KMS-11 (cell line): Measurements from ENCODE around the gene EPHA3.

Source experiments
- H2AFZ ChIP-seq: fragments of 200-600 bp; sonication (generic); 2 replicates; pipeline ENCODE4 v1.6.1; 2016; ENCODE audit warnings: antibody characterized with exemption, mixed run types, low read depth
- H3K27ac ChIP-seq: fragments of 200-600 bp; sonication (generic); 2 replicates; pipeline ENCODE4 v1.6.1; 2016; ENCODE audit warnings: mild to moderate bottlenecking, mixed run types
- H3K27me3 ChIP-seq: fragments of 200-600 bp; sonication (generic); 2 replicates; pipeline ENCODE4 v1.6.1; 2017; ENCODE audit warnings: mild to moderate bottlenecking, low read depth, mixed run types, moderate library complexity; ENCODE audit not compliant: insufficient read depth
- H3K36me3 ChIP-seq: fragments of 200-600 bp; sonication (generic); 2 replicates; pipeline ENCODE4 v1.6.1; 2017; ENCODE audit warnings: mild to moderate bottlenecking, mixed run types; ENCODE audit not compliant: insufficient read depth
- H3K4me1 ChIP-seq: fragments of 200-600 bp; sonication (generic); 2 replicates; pipeline ENCODE4 v1.6.1; 2016; ENCODE audit warnings: mild to moderate bottlenecking, low read depth, mixed run types; ENCODE audit not compliant: poor library complexity, severe bottlenecking
- H3K4me2 ChIP-seq: fragments of 200-600 bp; sonication (generic); 2 replicates; pipeline ENCODE4 v1.7.0; 2016; ENCODE audit warnings: mild to moderate bottlenecking, mixed run types
- H3K4me3 ChIP-seq: fragments of 200-600 bp; sonication (generic); IDR thresholded peaks from 2 replicates; pipeline ENCODE4 v1.6.1; 2017; ENCODE audit warnings: low read depth, low read length, mixed read lengths; ENCODE audit not compliant: insufficient read depth
- H3K79me2 ChIP-seq: fragments of 200-600 bp; sonication (generic); 2 replicates; pipeline ENCODE4 v1.6.1; 2016; ENCODE audit warnings: low read depth, mixed run types; ENCODE audit not compliant: insufficient read depth
- H3K9ac ChIP-seq: fragments of 200-600 bp; sonication (generic); 2 replicates; pipeline ENCODE4 v1.6.1; 2016; ENCODE audit warnings: mild to moderate bottlenecking, mixed run types
- H4K20me1 ChIP-seq: fragments of 200-600 bp; sonication (generic); 2 replicates; pipeline ENCODE4 v1.6.1; 2016; ENCODE audit warnings: mild to moderate bottlenecking, mixed run types; ENCODE audit not compliant: insufficient read depth
- TF ChIP-seq, protein P1 (sequence below): fragments of 200-600 bp; sonication (generic); conservative IDR thresholded peaks from 2 replicates; pipeline ENCODE4 v1.6.1; 2017; ENCODE audit warnings: low read depth, mild to moderate bottlenecking, antibody characterized with exemption, low read length, moderate library complexity, mixed read lengths

Gene EPHA3

GRCh38 chr3:89250742-89251141, 143.3 kb downstream of the EPHA3 start:
- Histone ChIP-seq H3K4me3 (no peak overlapping the region), H3K27me3 (no peaks in the 10 kb centered on the region), H4K20me1 (no peaks in the 10 kb centered on the region), H3K27ac (no peak overlapping the region), H3K36me3 (no peaks in the 10 kb centered on the region), H2AFZ (no peak overlapping the region), H3K9ac (no peak overlapping the region), H3K79me2 (no peaks in the 10 kb centered on the region), H3K4me1 (no peaks in the 10 kb centered on the region), H3K4me2 (no peak overlapping the region)
- TF ChIP-seq, protein P1, sequence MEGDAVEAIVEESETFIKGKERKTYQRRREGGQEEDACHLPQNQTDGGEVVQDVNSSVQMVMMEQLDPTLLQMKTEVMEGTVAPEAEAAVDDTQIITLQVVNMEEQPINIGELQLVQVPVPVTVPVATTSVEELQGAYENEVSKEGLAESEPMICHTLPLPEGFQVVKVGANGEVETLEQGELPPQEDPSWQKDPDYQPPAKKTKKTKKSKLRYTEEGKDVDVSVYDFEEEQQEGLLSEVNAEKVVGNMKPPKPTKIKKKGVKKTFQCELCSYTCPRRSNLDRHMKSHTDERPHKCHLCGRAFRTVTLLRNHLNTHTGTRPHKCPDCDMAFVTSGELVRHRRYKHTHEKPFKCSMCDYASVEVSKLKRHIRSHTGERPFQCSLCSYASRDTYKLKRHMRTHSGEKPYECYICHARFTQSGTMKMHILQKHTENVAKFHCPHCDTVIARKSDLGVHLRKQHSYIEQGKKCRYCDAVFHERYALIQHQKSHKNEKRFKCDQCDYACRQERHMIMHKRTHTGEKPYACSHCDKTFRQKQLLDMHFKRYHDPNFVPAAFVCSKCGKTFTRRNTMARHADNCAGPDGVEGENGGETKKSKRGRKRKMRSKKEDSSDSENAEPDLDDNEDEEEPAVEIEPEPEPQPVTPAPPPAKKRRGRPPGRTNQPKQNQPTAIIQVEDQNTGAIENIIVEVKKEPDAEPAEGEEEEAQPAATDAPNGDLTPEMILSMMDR = no peak

GRCh38 chr3:89252016-89252415, 144.6 kb downstream of the EPHA3 start:
- no peaks in the 10 kb centered on the region for H3K36me3 ChIP-seq
- H3K4me2 ChIP-seq = no peak overlapping the region
- H3K79me2 ChIP-seq = no peaks in the 10 kb centered on the region
- H3K9ac ChIP-seq = no peak overlapping the region
- TF ChIP-seq, protein P1 = no peak
- no peak overlapping the region for H2AFZ ChIP-seq
- H3K27me3 ChIP-seq = no peaks in the 10 kb centered on the region
- no peak overlapping the region for H3K27ac ChIP-seq
- H3K4me3 ChIP-seq = no peak overlapping the region
- H4K20me1 ChIP-seq = no peaks in the 10 kb centered on the region
- no peaks in the 10 kb centered on the region for H3K4me1 ChIP-seq

DNA sequence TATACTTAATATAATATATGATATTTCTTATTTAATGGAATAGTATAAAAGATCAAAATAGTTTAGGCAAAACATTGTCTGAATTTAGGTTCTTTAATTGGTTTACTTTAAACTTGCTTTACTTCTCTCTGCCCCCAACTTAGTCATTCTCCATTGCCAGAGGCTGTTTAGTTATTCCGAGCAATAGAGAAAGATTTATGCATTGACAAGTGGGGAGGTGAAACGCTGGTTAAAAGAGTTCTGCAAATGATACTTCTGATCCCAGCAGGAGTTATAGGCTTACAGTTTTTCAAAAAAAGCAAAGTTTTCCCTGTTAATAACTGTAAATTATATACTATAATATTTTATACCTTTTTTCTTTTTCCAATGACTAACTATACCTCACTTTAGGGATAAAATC, 145.4 kb downstream of the EPHA3 start:
- Histone ChIP-seq H3K27me3 (no peaks in the 10 kb centered on the region), H3K4me1 (no peaks in the 10 kb centered on the region), H3K4me3 (no peak overlapping the region), H3K4me2 (no peak overlapping the region), H3K36me3 (no peaks in the 10 kb centered on the region), H2AFZ (no peak overlapping the region), H3K27ac (no peak overlapping the region), H4K20me1 (no peaks in the 10 kb centered on the region), H3K79me2 (no peaks in the 10 kb centered on the region), H3K9ac (no peak overlapping the region)
- TF ChIP-seq, protein P1 = no peak

- Histone ChIP-seq H3K4me3 (no peak overlapping the region), H3K27ac (no peak overlapping the region), H2AFZ (no peak overlapping the region)
Measured at GRCh38 chr3:89256395-89256794, 149.0 kb downstream of the EPHA3 start.

More at GRCh38 chr3:89256395-89256794, 149.0 kb downstream of the EPHA3 start:
- Histone ChIP-seq H3K4me2 (no peak overlapping the region), H3K79me2 (no peaks in the 10 kb centered on the region), H3K9ac (no peak overlapping the region), H4K20me1 (no peaks in the 10 kb centered on the region), H3K36me3 (no peaks in the 10 kb centered on the region), H3K4me1 (no peaks in the 10 kb centered on the region), H3K27me3 (no peaks in the 10 kb centered on the region)
- TF ChIP-seq, protein P1 = no peak
